GM12878 (cell line): ENCODE data around the gene ULBP2. TPM values are rescaled to one million over a fixed set of nuclear protein-coding genes. Genes with fewer than 3 reads are reported as not detected.
A peak's percentile ranks its signal among the peaks of the same experiment; 100 is the strongest.

Experiments used
- DPF2 ChIP-seq: fragments of 450-650 bp; IDR thresholded peaks from 2 replicates; pipeline ENCODE4 v1.6.1; 2017; ENCODE audit warnings: mild to moderate bottlenecking
- EED ChIP-seq: sonication (generic); IDR thresholded peaks from 2 replicates; pipeline ENCODE4 v1.6.1; 2016; ENCODE audit warnings: antibody characterized with exemption, low read depth
- ESRRA ChIP-seq: IDR thresholded peaks from 2 replicates; pipeline ENCODE4 v1.6.1; 2012; ENCODE audit warnings: mild to moderate bottlenecking, low read length, improper control_type of control experiment
- HCFC1 ChIP-seq: fragments of 150-350 bp; IDR thresholded peaks from 2 replicates; pipeline ENCODE4 v1.6.1; 2014; ENCODE audit warnings: low read length
- KLF5 ChIP-seq: fragments of 450-650 bp; IDR thresholded peaks from 2 replicates; pipeline ENCODE4 v1.6.1; 2014; ENCODE audit warnings: mild to moderate bottlenecking; ENCODE audit not compliant: partially characterized antibody
- MEF2A ChIP-seq: IDR thresholded peaks from 2 replicates; pipeline ENCODE4 v1.6.1; 2011; ENCODE audit warnings: low read depth, mild to moderate bottlenecking, low read length, moderate library complexity; ENCODE audit not compliant: insufficient read depth
- NFYB ChIP-seq: IDR thresholded peaks from 2 replicates; pipeline ENCODE4 v1.6.1; 2011; ENCODE audit warnings: low read depth, mild to moderate bottlenecking, low read length, improper control_type of control experiment, moderate library complexity; ENCODE audit not compliant: insufficient read depth
- NR2C1 ChIP-seq: fragments of 450-650 bp; IDR thresholded peaks from 2 replicates; pipeline ENCODE4 v1.6.1; 2017; ENCODE audit warnings: antibody characterized with exemption, mild to moderate bottlenecking, moderate library complexity
- POLR2AphosphoS2 ChIP-seq: IDR thresholded peaks from 2 replicates; pipeline ENCODE4 v1.6.1; 2011; ENCODE audit warnings: low read depth, mild to moderate bottlenecking, low read length, improper control_type of control experiment, moderate library complexity
- RFX5 ChIP-seq: IDR thresholded peaks from 2 replicates; pipeline ENCODE4 v1.6.1; 2011; ENCODE audit warnings: low read depth, low read length, improper control_type of control experiment
- SRF ChIP-seq, 2 experiments: IDR thresholded peaks; 2 replicates each; pipeline ENCODE4 v1.6.1; 2011; ENCODE audit warnings: low read depth in 2 of 2, low read length in 2 of 2, mild to moderate bottlenecking in 1 of 2, moderate library complexity in 1 of 2
- polyA plus RNA-seq, 11 experiments: library from polyadenylated mRNA; depleted of rRNA in 4 of 11; unstranded in 6 of 11; stranded (reverse) in 5 of 11; fragments of >200 nt; fragmentation: Nextera tagmentation in 4 of 11; fragmentation: Illumina TruSeq in 1 of 11; extraction: Ambion mirVana in 4 of 11; extraction: Trizol in 1 of 11; gene quantifications; 1 replicate in 1 of 11; 2 replicates in 10 of 11; pipeline versions ENCODE4 v1.2.1 to v1.2.3, GENCODE V29; 2011 to 2016; ENCODE audit warnings: inconsistent platforms in 2 of 11, missing spikeins in 2 of 11, low read depth in 1 of 11
- total RNA-seq, 4 experiments: library from RNA; depleted of rRNA in 3 of 4; stranded (reverse); fragments of >200 nt in 3 of 4; fragmentation: Illumina TruSeq in 1 of 4; extraction: Trizol in 1 of 4; gene quantifications; 2 replicates each; pipeline versions ENCODE4 v1.2.1 to v1.2.3, GENCODE V29; 2013 to 2021
- TF ChIP-seq, protein P1 (sequence below): fragments of 450-650 bp; IDR thresholded peaks from 2 replicates; pipeline ENCODE4 v1.6.1; 2017; ENCODE audit warnings: mild to moderate bottlenecking
- TF ChIP-seq, protein P2 (sequence below): fragments of 450-650 bp; IDR thresholded peaks from 2 replicates; pipeline ENCODE4 v1.6.1; 2016; ENCODE audit warnings: mild to moderate bottlenecking
- TF ChIP-seq, protein P3 (sequence below): fragments of 450-650 bp; IDR thresholded peaks from 2 replicates; pipeline ENCODE4 v1.6.1; 2016; ENCODE audit warnings: mild to moderate bottlenecking, moderate library complexity, borderline replicate concordance
- TF ChIP-seq, protein P4 (sequence below): fragments of 450-650 bp; IDR thresholded peaks from 2 replicates; pipeline ENCODE4 v1.6.1; 2017; ENCODE audit warnings: mild to moderate bottlenecking, moderate library complexity
- TF ChIP-seq, protein P5 (sequence below): IDR thresholded peaks from 2 replicates; pipeline ENCODE4 v1.6.1; 2012; ENCODE audit warnings: low read depth, low read length, improper control_type of control experiment

ULBP2 gene
- total and polyA plus RNA-seq, 10 of the 15 experiments (the other 5 are each of a cell fraction or from before 2014, with no cell fraction given): 0.16 to 2.5 (median 0.22) TPM; not detected in 3

DNA sequence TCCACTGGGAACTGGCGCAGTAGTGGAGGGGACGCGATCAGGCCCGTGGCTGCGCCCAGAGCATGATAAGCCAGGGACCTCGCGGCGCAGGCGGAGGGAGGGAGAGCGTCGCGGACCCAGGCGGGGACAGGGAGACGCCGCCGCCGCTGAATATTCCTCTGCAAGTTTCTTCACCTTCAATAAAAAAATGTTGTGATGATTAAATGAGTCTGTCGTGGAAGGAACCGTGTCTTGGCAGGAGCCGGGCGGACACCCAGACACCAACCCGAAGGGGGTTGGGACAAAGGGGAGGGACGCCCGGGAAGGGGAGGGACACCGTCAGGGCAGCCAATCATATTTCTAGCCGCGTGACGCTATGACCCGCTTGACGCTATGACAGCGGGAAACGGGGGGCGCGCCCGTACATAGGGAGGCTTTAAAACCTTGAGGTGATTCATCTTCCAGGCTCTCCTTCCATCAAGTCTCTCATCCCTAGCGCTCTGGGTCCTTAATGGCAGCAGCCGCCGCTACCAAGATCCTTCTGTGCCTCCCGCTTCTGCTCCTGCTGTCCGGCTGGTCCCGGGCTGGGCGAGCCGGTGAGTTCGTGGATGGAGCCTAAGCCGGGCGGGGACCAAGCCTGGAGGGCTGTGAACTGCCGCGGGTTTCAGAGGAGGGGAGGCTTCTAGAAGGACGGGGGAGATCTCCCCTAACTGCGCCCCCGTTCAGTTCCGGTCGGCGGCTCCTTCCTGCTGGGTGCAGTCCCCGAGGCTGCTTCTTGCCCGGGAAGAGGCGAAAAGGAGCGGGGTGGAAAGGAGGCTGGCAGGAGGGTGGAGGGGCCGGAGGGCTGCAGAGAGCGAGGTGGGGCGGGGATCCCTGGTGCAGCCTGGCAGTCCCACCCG, at the start of gene ULBP2 (continued):
- TF ChIP-seq, protein P1, sequence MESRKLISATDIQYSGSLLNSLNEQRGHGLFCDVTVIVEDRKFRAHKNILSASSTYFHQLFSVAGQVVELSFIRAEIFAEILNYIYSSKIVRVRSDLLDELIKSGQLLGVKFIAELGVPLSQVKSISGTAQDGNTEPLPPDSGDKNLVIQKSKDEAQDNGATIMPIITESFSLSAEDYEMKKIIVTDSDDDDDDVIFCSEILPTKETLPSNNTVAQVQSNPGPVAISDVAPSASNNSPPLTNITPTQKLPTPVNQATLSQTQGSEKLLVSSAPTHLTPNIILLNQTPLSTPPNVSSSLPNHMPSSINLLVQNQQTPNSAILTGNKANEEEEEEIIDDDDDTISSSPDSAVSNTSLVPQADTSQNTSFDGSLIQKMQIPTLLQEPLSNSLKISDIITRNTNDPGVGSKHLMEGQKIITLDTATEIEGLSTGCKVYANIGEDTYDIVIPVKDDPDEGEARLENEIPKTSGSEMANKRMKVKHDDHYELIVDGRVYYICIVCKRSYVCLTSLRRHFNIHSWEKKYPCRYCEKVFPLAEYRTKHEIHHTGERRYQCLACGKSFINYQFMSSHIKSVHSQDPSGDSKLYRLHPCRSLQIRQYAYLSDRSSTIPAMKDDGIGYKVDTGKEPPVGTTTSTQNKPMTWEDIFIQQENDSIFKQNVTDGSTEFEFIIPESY: no peak
- TF ChIP-seq MEF2A (no peak), POLR2AphosphoS2 (no peak), DPF2 (0 out of 2 replicates have a peak, but pooled peaks have one; percentile 36), EED (no peak), SRF (IDR thresholded peaks at IDR 0.05; ENCODE audit: low read depth in 2 of 2, low read length in 2 of 2) (no peak), NR2C1 (0 out of 2 replicates have a peak, but pooled peaks have one; percentile 14), HCFC1 (no peak), ESRRA (no peak), KLF5 (no peak), NFYB (peak; percentile 83), RFX5 (0 out of 2 replicates have a peak, but pooled peaks have one; percentile 41)
- TF ChIP-seq, protein P2, sequence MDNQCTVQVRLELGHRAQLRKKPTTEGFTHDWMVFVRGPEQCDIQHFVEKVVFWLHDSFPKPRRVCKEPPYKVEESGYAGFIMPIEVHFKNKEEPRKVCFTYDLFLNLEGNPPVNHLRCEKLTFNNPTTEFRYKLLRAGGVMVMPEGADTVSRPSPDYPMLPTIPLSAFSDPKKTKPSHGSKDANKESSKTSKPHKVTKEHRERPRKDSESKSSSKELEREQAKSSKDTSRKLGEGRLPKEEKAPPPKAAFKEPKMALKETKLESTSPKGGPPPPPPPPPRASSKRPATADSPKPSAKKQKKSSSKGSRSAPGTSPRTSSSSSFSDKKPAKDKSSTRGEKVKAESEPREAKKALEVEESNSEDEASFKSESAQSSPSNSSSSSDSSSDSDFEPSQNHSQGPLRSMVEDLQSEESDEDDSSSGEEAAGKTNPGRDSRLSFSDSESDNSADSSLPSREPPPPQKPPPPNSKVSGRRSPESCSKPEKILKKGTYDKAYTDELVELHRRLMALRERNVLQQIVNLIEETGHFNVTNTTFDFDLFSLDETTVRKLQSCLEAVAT: peak; percentile 61; the same call in 1 of the 2 replicates
- TF ChIP-seq, protein P3, sequence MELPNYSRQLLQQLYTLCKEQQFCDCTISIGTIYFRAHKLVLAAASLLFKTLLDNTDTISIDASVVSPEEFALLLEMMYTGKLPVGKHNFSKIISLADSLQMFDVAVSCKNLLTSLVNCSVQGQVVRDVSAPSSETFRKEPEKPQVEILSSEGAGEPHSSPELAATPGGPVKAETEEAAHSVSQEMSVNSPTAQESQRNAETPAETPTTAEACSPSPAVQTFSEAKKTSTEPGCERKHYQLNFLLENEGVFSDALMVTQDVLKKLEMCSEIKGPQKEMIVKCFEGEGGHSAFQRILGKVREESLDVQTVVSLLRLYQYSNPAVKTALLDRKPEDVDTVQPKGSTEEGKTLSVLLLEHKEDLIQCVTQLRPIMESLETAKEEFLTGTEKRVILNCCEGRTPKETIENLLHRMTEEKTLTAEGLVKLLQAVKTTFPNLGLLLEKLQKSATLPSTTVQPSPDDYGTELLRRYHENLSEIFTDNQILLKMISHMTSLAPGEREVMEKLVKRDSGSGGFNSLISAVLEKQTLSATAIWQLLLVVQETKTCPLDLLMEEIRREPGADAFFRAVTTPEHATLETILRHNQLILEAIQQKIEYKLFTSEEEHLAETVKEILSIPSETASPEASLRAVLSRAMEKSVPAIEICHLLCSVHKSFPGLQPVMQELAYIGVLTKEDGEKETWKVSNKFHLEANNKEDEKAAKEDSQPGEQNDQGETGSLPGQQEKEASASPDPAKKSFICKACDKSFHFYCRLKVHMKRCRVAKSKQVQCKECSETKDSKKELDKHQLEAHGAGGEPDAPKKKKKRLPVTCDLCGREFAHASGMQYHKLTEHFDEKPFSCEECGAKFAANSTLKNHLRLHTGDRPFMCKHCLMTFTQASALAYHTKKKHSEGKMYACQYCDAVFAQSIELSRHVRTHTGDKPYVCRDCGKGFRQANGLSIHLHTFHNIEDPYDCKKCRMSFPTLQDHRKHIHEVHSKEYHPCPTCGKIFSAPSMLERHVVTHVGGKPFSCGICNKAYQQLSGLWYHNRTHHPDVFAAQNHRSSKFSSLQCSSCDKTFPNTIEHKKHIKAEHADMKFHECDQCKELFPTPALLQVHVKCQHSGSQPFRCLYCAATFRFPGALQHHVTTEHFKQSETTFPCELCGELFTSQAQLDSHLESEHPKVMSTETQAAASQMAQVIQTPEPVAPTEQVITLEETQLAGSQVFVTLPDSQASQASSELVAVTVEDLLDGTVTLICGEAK: no peak
- TF ChIP-seq, protein P4, sequence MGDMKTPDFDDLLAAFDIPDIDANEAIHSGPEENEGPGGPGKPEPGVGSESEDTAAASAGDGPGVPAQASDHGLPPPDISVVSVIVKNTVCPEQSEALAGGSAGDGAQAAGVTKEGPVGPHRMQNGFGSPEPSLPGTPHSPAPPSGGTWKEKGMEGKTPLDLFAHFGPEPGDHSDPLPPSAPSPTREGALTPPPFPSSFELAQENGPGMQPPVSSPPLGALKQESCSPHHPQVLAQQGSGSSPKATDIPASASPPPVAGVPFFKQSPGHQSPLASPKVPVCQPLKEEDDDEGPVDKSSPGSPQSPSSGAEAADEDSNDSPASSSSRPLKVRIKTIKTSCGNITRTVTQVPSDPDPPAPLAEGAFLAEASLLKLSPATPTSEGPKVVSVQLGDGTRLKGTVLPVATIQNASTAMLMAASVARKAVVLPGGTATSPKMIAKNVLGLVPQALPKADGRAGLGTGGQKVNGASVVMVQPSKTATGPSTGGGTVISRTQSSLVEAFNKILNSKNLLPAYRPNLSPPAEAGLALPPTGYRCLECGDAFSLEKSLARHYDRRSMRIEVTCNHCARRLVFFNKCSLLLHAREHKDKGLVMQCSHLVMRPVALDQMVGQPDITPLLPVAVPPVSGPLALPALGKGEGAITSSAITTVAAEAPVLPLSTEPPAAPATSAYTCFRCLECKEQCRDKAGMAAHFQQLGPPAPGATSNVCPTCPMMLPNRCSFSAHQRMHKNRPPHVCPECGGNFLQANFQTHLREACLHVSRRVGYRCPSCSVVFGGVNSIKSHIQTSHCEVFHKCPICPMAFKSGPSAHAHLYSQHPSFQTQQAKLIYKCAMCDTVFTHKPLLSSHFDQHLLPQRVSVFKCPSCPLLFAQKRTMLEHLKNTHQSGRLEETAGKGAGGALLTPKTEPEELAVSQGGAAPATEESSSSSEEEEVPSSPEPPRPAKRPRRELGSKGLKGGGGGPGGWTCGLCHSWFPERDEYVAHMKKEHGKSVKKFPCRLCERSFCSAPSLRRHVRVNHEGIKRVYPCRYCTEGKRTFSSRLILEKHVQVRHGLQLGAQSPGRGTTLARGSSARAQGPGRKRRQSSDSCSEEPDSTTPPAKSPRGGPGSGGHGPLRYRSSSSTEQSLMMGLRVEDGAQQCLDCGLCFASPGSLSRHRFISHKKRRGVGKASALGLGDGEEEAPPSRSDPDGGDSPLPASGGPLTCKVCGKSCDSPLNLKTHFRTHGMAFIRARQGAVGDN: 0 out of 2 replicates have a peak, but pooled peaks have one; percentile 26
- TF ChIP-seq, protein P5, sequence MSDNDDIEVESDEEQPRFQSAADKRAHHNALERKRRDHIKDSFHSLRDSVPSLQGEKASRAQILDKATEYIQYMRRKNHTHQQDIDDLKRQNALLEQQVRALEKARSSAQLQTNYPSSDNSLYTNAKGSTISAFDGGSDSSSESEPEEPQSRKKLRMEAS: no peak
